AG09319 (cell line): Measurements from ENCODE around the gene NFASC.

Experiments used
- DNase-seq: peaks from one replicate; pipeline ENCODE4 v3.0.0-alpha.2; 2010; ENCODE audit warnings: low read depth; ENCODE audit errors: extremely low read depth
- CTCF ChIP-seq: IDR thresholded peaks from 2 replicates; pipeline ENCODE4 v1.5.1; 2011; ENCODE audit warnings: low read depth, mild to moderate bottlenecking, inconsistent platforms, low read length, moderate library complexity

Gene NFASC

GRCh38 chr1:204987689-204988088, 117.0 kb downstream of the NFASC start:
- no peak for DNase-seq
- no peak for TF ChIP-seq CTCF

GRCh38 chr1:204988196-204988595, 117.5 kb downstream of the NFASC start:
- no peak for DNase-seq
- TF ChIP-seq CTCF = no peak

- peak; percentile 100 for TF ChIP-seq CTCF
- DNase-seq = peak; percentile 34
Observed at GRCh38 chr1:204989266-204990058, 118.8 kb downstream of the NFASC start.

GRCh38 chr1:204990059-204990664, 119.5 kb downstream of the NFASC start:
- no peak for TF ChIP-seq CTCF
- no peak for DNase-seq

GRCh38 chr1:204990721-204991341, 120.2 kb downstream of the NFASC start:
- DNase-seq = no peak
- TF ChIP-seq CTCF = no peak

- TF ChIP-seq CTCF = no peak
- no peak for DNase-seq
Observed at GRCh38 chr1:204991342-204991844, 120.7 kb downstream of the NFASC start.
